HCT116 (cell line): ENCODE measurements around the gene TNIK. TPM values are rescaled to one million over a fixed set of nuclear protein-coding genes. Genes with fewer than 3 reads are reported as not detected.

ENCODE experiments used
- ATAC-seq: fragments of 200-7000 bp; cut with Tn5 transposase; 2 replicates; pipeline ENCODE4 v1.9.1; 2020; ENCODE audit warnings: mild to moderate bottlenecking, moderate library complexity
- BruUV-seq: library from RNA; stranded (reverse); fragments of 400-500 nt; replicated peaks from 2 replicates; lab custom pipeline; 2021; lab: Mats Ljungman, UMichigan
- CTCF ChIA-PET: fragments of 300-600 bp; sonication (Branson Sonifier 250); formaldehyde crosslinking; loops from one replicate; lab custom pipeline; 2021; ENCODE audit warnings: antibody characterized with exemption; lab: Charles Lee
- POLR2A ChIA-PET: fragments of 300-600, 350-600 bp; sonication (Branson Sonifier 250); formaldehyde crosslinking; loops from one replicate; lab custom pipeline; 2021; ENCODE audit warnings: antibody characterized with exemption; lab: Charles Lee
- RAD21 ChIA-PET, 2 experiments: fragments of 300-600 bp; sonication (Branson Sonifier 250); formaldehyde crosslinking; loops; one replicate each; lab custom pipeline; 2023; ENCODE audit warnings: low total read pairs in 2 of 2; ENCODE audit not compliant: uncharacterized antibody in 2 of 2, unreplicated experiment in 2 of 2, low non-redundant PET in 1 of 2; lab: Charles Lee
- DNase-seq: peaks from one replicate; pipeline ENCODE4 v3.0.0-alpha.2; 2010; ENCODE audit warnings: low read depth, low spot score
- H2AFZ ChIP-seq: fragments of 200-600 bp; shearing (Covaris generic), sonication (generic); 2 replicates; pipeline ENCODE4 v1.6.1; 2017; ENCODE audit warnings: low read depth, mixed run types, mixed read lengths, antibody characterized with exemption, low read length; ENCODE audit not compliant: poor library complexity, severe bottlenecking
- H3K27ac ChIP-seq: 2 replicates; pipeline ENCODE4 v1.5.1; 2012; ENCODE audit warnings: low read depth, low read length
- H3K27me3 ChIP-seq: fragments of 200-600 bp; sonication (generic); 2 replicates; pipeline ENCODE4 v1.6.1; 2016; ENCODE audit warnings: mixed run types, low read length, mixed read lengths; ENCODE audit not compliant: insufficient read depth
- H3K36me3 ChIP-seq, 2 experiments: fragments of 200-500 bp in 1 of 2; fragments of 200-600 bp in 1 of 2; sonication (Bioruptor generic) in 1 of 2; sonication (generic) in 1 of 2; 2 replicates each; pipeline versions ENCODE4 v1.5.1 to v1.6.1; 2014 to 2016; ENCODE audit warnings: low read length in 2 of 2, inconsistent platforms in 1 of 2, mixed read lengths in 1 of 2, mixed run types in 1 of 2; ENCODE audit not compliant: insufficient read depth in 2 of 2, control insufficient read depth in 1 of 2
- H3K4me1 ChIP-seq, 2 experiments: fragments of 200-600 bp in 1 of 2; sonication (generic) in 1 of 2; 2 replicates each; pipeline versions ENCODE4 v1.5.1 to v1.6.1; 2012 to 2017; ENCODE audit warnings: low read length in 2 of 2, inconsistent platforms in 1 of 2, mild to moderate bottlenecking in 1 of 2, mixed read lengths in 1 of 2, mixed run types in 1 of 2, moderate library complexity in 1 of 2; ENCODE audit not compliant: insufficient read depth in 2 of 2, control insufficient read depth in 1 of 2
- H3K4me2 ChIP-seq: fragments of 200-600 bp; sonication (generic); 2 replicates; pipeline ENCODE4 v1.6.1; 2017; ENCODE audit warnings: mixed run types, low read length, mixed read lengths
- H3K4me3 ChIP-seq, 2 experiments: fragments of 200-600 bp in 1 of 2; sonication (generic) in 1 of 2; replicated peaks in 1 of 2; 2 replicates each; pipeline ENCODE4 v1.5.1; 2011 to 2016; ENCODE audit warnings: low read length in 2 of 2, control low read depth in 1 of 2, low read depth in 1 of 2, mild to moderate bottlenecking in 1 of 2, mixed read lengths in 1 of 2, mixed run types in 1 of 2
- H3K79me2 ChIP-seq: fragments of 200-600 bp; sonication (generic); 2 replicates; pipeline ENCODE4 v1.6.1; 2017; ENCODE audit warnings: mild to moderate bottlenecking, mixed run types, low read length, moderate library complexity, mixed read lengths; ENCODE audit not compliant: insufficient read depth
- H3K9ac ChIP-seq: fragments of 200-600 bp; sonication (generic); 2 replicates; pipeline ENCODE4 v1.6.1; 2016; ENCODE audit warnings: low read length, mixed read lengths
- H3K9me2 ChIP-seq: fragments of 200-600 bp; sonication (generic), shearing (Covaris generic); 2 replicates; pipeline ENCODE4 v1.6.1; 2017; ENCODE audit warnings: mixed run types, mild to moderate bottlenecking, moderate library complexity; ENCODE audit not compliant: insufficient read depth
- H3K9me3 ChIP-seq, 2 experiments: fragments of 200-500 bp in 1 of 2; fragments of 200-600 bp in 1 of 2; sonication (Bioruptor generic) in 1 of 2; sonication (generic) in 1 of 2; 2 replicates each; pipeline ENCODE4 v1.6.1; 2014 to 2017; ENCODE audit warnings: low read length in 2 of 2, mixed read lengths in 2 of 2, inconsistent platforms in 1 of 2, low read depth in 1 of 2, mild to moderate bottlenecking in 1 of 2, mixed run types in 1 of 2, moderate library complexity in 1 of 2; ENCODE audit not compliant: control insufficient read depth in 1 of 2, insufficient read depth in 1 of 2
- H4K20me1 ChIP-seq: fragments of 200-600 bp; sonication (generic), shearing (Covaris generic); 2 replicates; pipeline ENCODE4 v1.6.1; 2017; ENCODE audit warnings: mixed run types, mild to moderate bottlenecking, moderate library complexity; ENCODE audit not compliant: insufficient read depth
- CBX3 ChIP-seq: IDR thresholded peaks from 2 replicates; pipeline ENCODE4 v1.6.1; 2012; ENCODE audit warnings: low read depth
- ELF1 ChIP-seq: IDR thresholded peaks from 2 replicates; pipeline ENCODE4 v1.6.1; 2012; ENCODE audit warnings: low read depth, borderline replicate concordance
- EZH2 ChIP-seq: fragments of 200-600 bp; sonication (generic); IDR thresholded peaks from 2 replicates; pipeline ENCODE4 v1.6.1; 2017; ENCODE audit warnings: antibody characterized with exemption, mixed run types
- EZH2phosphoT487 ChIP-seq: fragments of 200-600 bp; IDR thresholded peaks from 2 replicates; pipeline ENCODE4 v1.6.1; 2018; ENCODE audit warnings: antibody characterized with exemption, borderline replicate concordance
- JUND ChIP-seq: IDR thresholded peaks from 2 replicates; pipeline ENCODE4 v1.6.1; 2012
- MAX ChIP-seq: IDR thresholded peaks from 2 replicates; pipeline ENCODE4 v1.6.1; 2012
- POLR2A ChIP-seq: IDR thresholded peaks from 2 replicates; pipeline ENCODE4 v1.7.0; 2011; ENCODE audit warnings: borderline replicate concordance; ENCODE audit not compliant: insufficient read depth, insufficient read length; ENCODE audit errors: extremely low read depth
- POLR2AphosphoS5 ChIP-seq: IDR thresholded peaks from 2 replicates; pipeline ENCODE4 v1.6.1; 2011; ENCODE audit warnings: mild to moderate bottlenecking, low read depth, low read length, moderate library complexity
- RAD21 ChIP-seq: IDR thresholded peaks from 2 replicates; pipeline ENCODE4 v1.6.1; 2012; ENCODE audit warnings: low read depth, mild to moderate bottlenecking
- REST ChIP-seq: IDR thresholded peaks from 2 replicates; pipeline ENCODE4 v1.6.1; 2012; ENCODE audit warnings: low read depth
- SP1 ChIP-seq: IDR thresholded peaks from 2 replicates; pipeline ENCODE4 v1.6.1; 2012; ENCODE audit warnings: low read depth
- SRF ChIP-seq: IDR thresholded peaks from 2 replicates; pipeline ENCODE4 v1.6.1; 2012; ENCODE audit warnings: low read depth
- YY1 ChIP-seq: IDR thresholded peaks from 2 replicates; pipeline ENCODE4 v1.6.1; 2011; ENCODE audit warnings: low read length, low read depth, moderate library complexity, mild to moderate bottlenecking; ENCODE audit not compliant: insufficient replicate concordance; ENCODE audit errors: extremely low read depth
- ZBTB33 ChIP-seq: IDR thresholded peaks from 2 replicates; pipeline ENCODE4 v1.6.1; 2011; ENCODE audit warnings: mild to moderate bottlenecking, low read length, moderate library complexity; ENCODE audit not compliant: insufficient replicate concordance; ENCODE audit errors: extremely low read depth
- ZFX ChIP-seq: fragments of 450-650 bp; IDR thresholded peaks from 2 replicates; pipeline ENCODE4 v1.6.1; 2017
- ZNF274 ChIP-seq: fragments of 200-500 bp; sonication (Bioruptor generic); IDR thresholded peaks from 2 replicates; pipeline ENCODE4 v1.6.1; 2014; ENCODE audit warnings: mild to moderate bottlenecking, low read depth, low read length, inconsistent platforms
- intact Hi-C: fragments of 100-400 bp; cut with micrococcal nuclease; formaldehyde crosslinking; loops from 2 replicates; pipeline ENCODE4 v1.10.0; 2022
- total RNA-seq: library from RNA; stranded (reverse); gene quantifications from one replicate; pipeline ENCODE4 v1.2.1, GENCODE V29; 2021; ENCODE audit not compliant: unreplicated experiment

Gene TNIK
- total RNA-seq, 1 experiment from 2014 or later = 24.1 TPM

- TF ChIP-seq ZFX = no peak
- no peak for TF ChIP-seq ELF1
- TF ChIP-seq ZNF274 = no peak
- no peak for TF ChIP-seq EZH2phosphoT487
- no peak for TF ChIP-seq MAX
- TF ChIP-seq SP1 = no peak
- no peak for TF ChIP-seq JUND
- TF ChIP-seq RAD21 = no peak
- no peak for TF ChIP-seq POLR2AphosphoS5
- no peak for TF ChIP-seq YY1
- no peak for TF ChIP-seq EZH2
- no peak for TF ChIP-seq CBX3
- no peak overlapping the region for H3K9ac ChIP-seq
- no peak overlapping the region for H3K4me3 ChIP-seq
- intact Hi-C loops = no loop called here
- H3K9me2 ChIP-seq = no peaks in the 10 kb centered on the region
- H3K36me3 ChIP-seq = no peaks in the 10 kb centered on the region
- H3K4me2 ChIP-seq = no peak overlapping the region
- ChIA-PET POLR2A (no interaction called here), RAD21 (no interaction called here), CTCF (no interaction called here)
- no peak overlapping the region for H3K27ac ChIP-seq
- H2AFZ ChIP-seq = no peak overlapping the region
- H3K79me2 ChIP-seq = no peaks in the 10 kb centered on the region
- H4K20me1 ChIP-seq = no peaks in the 10 kb centered on the region
- no peaks in the 10 kb centered on the region for H3K9me3 ChIP-seq
- no peak for ATAC-seq
- no peaks in the 10 kb centered on the region for H3K4me1 ChIP-seq
- no TSS peak for BruUV-seq
- H3K27me3 ChIP-seq = no peaks in the 10 kb centered on the region
- DNase-seq = no peak
These were observed 119.8 kb downstream of the TNIK start for GRCh38 chr3:171340434-171340833.

- Histone ChIP-seq H3K4me2 (no peak overlapping the region), H4K20me1 (no peaks in the 10 kb centered on the region), H3K4me1 (no peaks in the 10 kb centered on the region), H3K27me3 (no peaks in the 10 kb centered on the region), H3K36me3 (no peaks in the 10 kb centered on the region), H3K9me3 (no peaks in the 10 kb centered on the region), H3K9ac (no peak overlapping the region), H3K27ac (no peak overlapping the region), H2AFZ (no peak overlapping the region), H3K9me2 (no peaks in the 10 kb centered on the region), H3K4me3 (no peak overlapping the region), H3K79me2 (no peaks in the 10 kb centered on the region)
- ChIA-PET POLR2A (no interaction called here), RAD21 (no interaction called here), CTCF (no interaction called here)
- no TSS peak for BruUV-seq
- DNase-seq (no peak), ATAC-seq (no peak)
- intact Hi-C loops = no loop called here
- TF ChIP-seq ZFX = no peak
- no peak for TF ChIP-seq EZH2phosphoT487
- TF ChIP-seq ZBTB33 = no peak
- TF ChIP-seq POLR2A = no peak
- TF ChIP-seq SRF = no peak
- TF ChIP-seq ELF1 = no peak
- no peak for TF ChIP-seq REST
- TF ChIP-seq SP1 = no peak
- TF ChIP-seq RAD21 = no peak
- TF ChIP-seq CBX3 = no peak
- no peak for TF ChIP-seq EZH2
- no peak for TF ChIP-seq MAX
- TF ChIP-seq ZNF274 = no peak
These were observed 120.6 kb downstream of the TNIK start for GRCh38 chr3:171339598-171339997.
